H1 (cell line): ENCODE results near the gene PREB. TPM values are rescaled to one million over a fixed set of nuclear protein-coding genes. Genes with fewer than 3 reads are reported as not detected.

Source experiments
- CTCF ChIA-PET: fragments of 300-600 bp; sonication (Branson Sonifier 250); formaldehyde crosslinking; loops from one replicate; lab custom pipeline; 2021; ENCODE audit not compliant: partially characterized antibody; lab: Charles Lee
- POLR2A ChIA-PET: fragments of 300-600 bp; sonication (Branson Sonifier 250); formaldehyde crosslinking; loops from one replicate; lab custom pipeline; 2021; ENCODE audit warnings: inconsistent platforms; ENCODE audit not compliant: partially characterized antibody; lab: Charles Lee
- DNase-seq, 2 experiments: peaks; one replicate each; pipeline versions ENCODE4 v3.0.0 to v3.0.0-alpha.2; 2010 to 2022; ENCODE audit warnings: low spot score in 2 of 2, low read depth in 1 of 2, mixed read lengths in 1 of 2
- FAIRE-seq: peaks from 2 replicates; lab custom pipeline; 2011; peaks lifted over from hg19 to GRCh38; lab: Jason Lieb, UNC
- H2AFZ ChIP-seq: 2 replicates; pipeline ENCODE4 v1.8.1; 2012; ENCODE audit warnings: low read length, inconsistent platforms
- H2AK5ac ChIP-seq: 2 replicates; pipeline ENCODE4 v1.6.1; 2013; ENCODE audit warnings: low read depth, low read length
- H2BK120ac ChIP-seq: replicated peaks from 2 replicates; pipeline ENCODE3; 2013; ENCODE audit warnings: low read depth, low read length, inconsistent platforms
- H2BK12ac ChIP-seq: 2 replicates; pipeline ENCODE4 v1.6.1; 2013; ENCODE audit warnings: low read depth, low read length
- H2BK15ac ChIP-seq: 2 replicates; pipeline ENCODE4 v1.6.1; 2013; ENCODE audit warnings: low read length
- H2BK20ac ChIP-seq: 2 replicates; pipeline ENCODE4 v1.6.1; 2013; ENCODE audit warnings: low read length
- H2BK5ac ChIP-seq: 2 replicates; pipeline ENCODE4 v1.6.1; 2013; ENCODE audit warnings: low read depth, low read length
- H3K14ac ChIP-seq: 2 replicates; pipeline ENCODE4 v1.6.1; 2013; ENCODE audit warnings: inconsistent platforms; ENCODE audit not compliant: insufficient read length
- H3K18ac ChIP-seq: 2 replicates; pipeline ENCODE4 v1.6.1; 2013; ENCODE audit warnings: low read length; ENCODE audit errors: extremely low read depth
- H3K23ac ChIP-seq: 2 replicates; pipeline ENCODE4 v1.6.1; 2013; ENCODE audit warnings: inconsistent platforms; ENCODE audit not compliant: insufficient read length
- H3K23me2 ChIP-seq: 2 replicates; pipeline ENCODE4 v1.6.1; 2013; ENCODE audit warnings: low read depth, low read length
- H3K27ac ChIP-seq: 2 replicates; pipeline ENCODE4 v1.6.1; 2011; ENCODE audit warnings: low read depth, low read length, inconsistent platforms
- H3K27me3 ChIP-seq, 4 experiments: replicated peaks in 1 of 4; 1 replicate in 1 of 4; 2 replicates in 3 of 4; pipeline versions ENCODE4 v1.6.1 to v1.8.1; 2011 to 2013; ENCODE audit warnings: low read length in 3 of 4, mild to moderate bottlenecking in 3 of 4, inconsistent platforms in 2 of 4, mixed read lengths in 2 of 4, moderate library complexity in 1 of 4; ENCODE audit not compliant: control insufficient read depth in 3 of 4, insufficient read depth in 3 of 4; ENCODE audit errors: extremely low read depth in 1 of 4
- H3K36me3 ChIP-seq, 4 experiments: 2 replicates each; pipeline versions ENCODE4 v1.6.1 to v1.8.1; 2011 to 2013; ENCODE audit warnings: mild to moderate bottlenecking in 4 of 4, low read length in 3 of 4, moderate library complexity in 2 of 4, control low read depth in 1 of 4, inconsistent platforms in 1 of 4; ENCODE audit not compliant: insufficient read depth in 4 of 4, control insufficient read depth in 2 of 4
- H3K4ac ChIP-seq: replicated peaks from 2 replicates; pipeline ENCODE3; 2013; ENCODE audit warnings: low read length, low read depth, mixed read lengths, inconsistent platforms; ENCODE audit not compliant: insufficient read length
- H3K4me1 ChIP-seq, 4 experiments: replicated peaks in 1 of 4; 1 replicate in 1 of 4; 2 replicates in 3 of 4; pipeline versions ENCODE4 v1.6.1 to v1.8.1; 2011 to 2013; ENCODE audit warnings: low read length in 3 of 4, inconsistent platforms in 2 of 4, mixed read lengths in 1 of 4; ENCODE audit not compliant: insufficient read depth in 4 of 4, control insufficient read depth in 3 of 4
- H3K4me2 ChIP-seq, 2 experiments: 2 replicates each; pipeline versions ENCODE4 v1.6.1 to v1.8.1; 2011 to 2013; ENCODE audit warnings: low read depth in 2 of 2, low read length in 2 of 2, control low read depth in 1 of 2, inconsistent platforms in 1 of 2, mild to moderate bottlenecking in 1 of 2; ENCODE audit not compliant: insufficient read depth in 1 of 2
- H3K4me3 ChIP-seq, 4 experiments: fragments of 200-600, 300-600 bp in 1 of 4; sonication (generic), shearing (Covaris generic), sonication (Bioruptor Twin) in 1 of 4; 2 replicates each; pipeline versions ENCODE4 v1.5.1 to v1.8.1; 2011 to 2016; ENCODE audit warnings: low read length in 4 of 4, low read depth in 3 of 4, control low read depth in 2 of 4, inconsistent platforms in 2 of 4, mild to moderate bottlenecking in 2 of 4, mixed read lengths in 1 of 4, moderate library complexity in 1 of 4; ENCODE audit not compliant: insufficient read depth in 2 of 4; ENCODE audit errors: extremely low read depth in 1 of 4
- H3K56ac ChIP-seq: replicated peaks from 2 replicates; pipeline ENCODE3; 2013; ENCODE audit warnings: low read depth, mild to moderate bottlenecking, mixed read lengths, low read length, inconsistent platforms; ENCODE audit not compliant: insufficient read length
- H3K79me1 ChIP-seq: 2 replicates; pipeline ENCODE4 v1.6.1; 2013; ENCODE audit warnings: low read depth, low read length, control low read depth
- H3K79me2 ChIP-seq, 2 experiments: 2 replicates each; pipeline versions ENCODE4 v1.6.1 to v1.8.1; 2012 to 2013; ENCODE audit warnings: low read length in 2 of 2, mild to moderate bottlenecking in 2 of 2, inconsistent platforms in 1 of 2; ENCODE audit not compliant: insufficient read depth in 2 of 2, control insufficient read depth in 1 of 2
- H3K9ac ChIP-seq, 4 experiments: replicated peaks in 1 of 4; 1 replicate in 1 of 4; 2 replicates in 3 of 4; pipeline versions ENCODE4 v1.6.1 to v1.8.1; 2011 to 2013; ENCODE audit warnings: low read depth in 3 of 4, low read length in 3 of 4, control low read depth in 2 of 4, mild to moderate bottlenecking in 2 of 4, moderate library complexity in 2 of 4, inconsistent platforms in 1 of 4; ENCODE audit errors: extremely low read depth in 1 of 4
- H3K9me3 ChIP-seq, 2 experiments: 2 replicates each; pipeline versions ENCODE4 v1.6.1 to v1.8.1; 2012 to 2013; ENCODE audit warnings: mild to moderate bottlenecking in 2 of 2, moderate library complexity in 2 of 2, control low read depth in 1 of 2, inconsistent platforms in 1 of 2, low read depth in 1 of 2, low read length in 1 of 2, mixed read lengths in 1 of 2; ENCODE audit not compliant: insufficient read depth in 2 of 2
- H4K20me1 ChIP-seq, 2 experiments: replicated peaks in 1 of 2; 2 replicates each; pipeline versions ENCODE3 to v1.8.1; 2011 to 2013; ENCODE audit warnings: inconsistent platforms in 2 of 2, low read length in 2 of 2, mild to moderate bottlenecking in 1 of 2; ENCODE audit not compliant: insufficient read depth in 2 of 2, control insufficient read depth in 1 of 2
- H4K5ac ChIP-seq: 2 replicates; pipeline ENCODE4 v1.6.1; 2013; ENCODE audit warnings: low read length, low read depth, mixed read lengths, inconsistent platforms; ENCODE audit not compliant: insufficient read length
- H4K8ac ChIP-seq: 2 replicates; pipeline ENCODE4 v1.8.0; 2013; ENCODE audit warnings: mild to moderate bottlenecking, moderate library complexity, low read length, inconsistent platforms; ENCODE audit not compliant: insufficient read depth; ENCODE audit errors: extremely low read depth
- H4K91ac ChIP-seq: replicated peaks from 2 replicates; pipeline ENCODE3; 2013; ENCODE audit warnings: low read length, mixed read lengths, inconsistent platforms; ENCODE audit not compliant: insufficient read length
- ATF2 ChIP-seq: IDR thresholded peaks from 2 replicates; pipeline ENCODE4 v1.6.1; 2012; ENCODE audit warnings: low read length, inconsistent platforms
- HDAC6 ChIP-seq: IDR thresholded peaks from one replicate; pipeline ENCODE4 v1.7.1; 2012; ENCODE audit warnings: low read depth, mild to moderate bottlenecking, inconsistent platforms, low read length, moderate library complexity
- MAFK ChIP-seq: IDR thresholded peaks from 2 replicates; pipeline ENCODE4 v1.6.1; 2012; ENCODE audit warnings: low read depth, mild to moderate bottlenecking, improper control_type of control experiment, low read length
- NANOG ChIP-seq: IDR thresholded peaks from 2 replicates; pipeline ENCODE4 v1.6.1; 2011; ENCODE audit warnings: low read length, low read depth, mild to moderate bottlenecking, inconsistent platforms; ENCODE audit not compliant: insufficient read depth, poor library complexity, severe bottlenecking
- SAP30 ChIP-seq: fragments of 300-600 bp; sonication (generic); IDR thresholded peaks from 2 replicates; pipeline ENCODE4 v1.7.1; 2012; ENCODE audit warnings: low read length, moderate library complexity, mild to moderate bottlenecking, inconsistent platforms; ENCODE audit not compliant: insufficient read depth, insufficient replicate concordance
- TCF12 ChIP-seq: IDR thresholded peaks from 2 replicates; pipeline ENCODE4 v1.6.1; 2011; ENCODE audit warnings: low read depth, mild to moderate bottlenecking, low read length
- WGBS, 2 experiments: shearing (Covaris generic) in 1 of 2; methylation state at CpG; one replicate each; pipeline versions ENCODE4 v1.1.6 to v1.1.7; 2013 to 2015; ENCODE audit warnings: low lambda C conversion rate in 2 of 2, mixed read lengths in 2 of 2, inconsistent platforms in 1 of 2, low coverage in 1 of 2, missing lambda C conversion rate in 1 of 2; ENCODE audit not compliant: insufficient replicate concordance in 2 of 2, insufficient coverage in 1 of 2, insufficient read length in 1 of 2; ENCODE audit errors: extremely low coverage in 1 of 2, missing lambda C conversion rate in 1 of 2; 5-methylcytosine and 5-hydroxymethylcytosine counted together
- polyA plus RNA-seq, 7 experiments: library from polyadenylated mRNA; depleted of rRNA in 3 of 7; stranded (reverse) in 5 of 7; unstranded in 2 of 7; fragments of >200 nt in 5 of 7; fragments of 200-250 nt in 2 of 7; gene quantifications; 1 replicate in 5 of 7; 2 replicates in 1 of 7; 4 replicates in 1 of 7; pipeline versions ENCODE4 v1.2.1 to v1.2.3, GENCODE V29; 2011 to 2013; ENCODE audit warnings: missing spikeins in 2 of 7, mixed read lengths in 2 of 7
- total RNA-seq: library from RNA; stranded (reverse); fragmentation: NEBNext Ultra II Directional; extraction: Animal tissue kit (Norgen Biotek cat#: 25700); gene quantifications from 2 replicates; pipeline ENCODE4 v1.2.1, GENCODE V29; 2021
- TF ChIP-seq, protein P1 (sequence below): IDR thresholded peaks from 2 replicates; pipeline ENCODE4 v1.6.1; 2011; ENCODE audit warnings: low read length, improper control_type of control experiment

Gene PREB
- total and polyA plus RNA-seq, 2 of the 8 experiments (the other 6 are each of a cell fraction or from before 2014, with no cell fraction given) = 54.1 to 72.2 TPM

- H3K27me3 ChIP-seq = no peaks in the 10 kb centered on the region
- no peak for DNase-seq
- H4K20me1 ChIP-seq = peaks cover 1 to 6% of the 10 kb centered on the region in 2 experiments
- WGBS, 2 experiments = 87% methylated on average over 18 of the region's 25 CpGs; no CpG with 5 or more reads in 1 of the 2 experiments
- no peak overlapping the region for H2BK12ac ChIP-seq
- CTCF ChIA-PET = interaction anchor here (0.6 to 16.5 kb wide), 10 partner anchors 8 to 277 kb away, joined by 3 to 160 read pairs (median 4); partner anchors contain the start of gene AGBL5
- FAIRE-seq = no peak
- H3K18ac ChIP-seq = no peak overlapping the region
- no peak overlapping the region for H3K4ac ChIP-seq
- no peaks in the 10 kb centered on the region for H3K79me2 ChIP-seq
- no peak overlapping the region for H3K14ac ChIP-seq
- H2BK15ac ChIP-seq = no peak overlapping the region
- H4K5ac ChIP-seq = no peak overlapping the region
- no peak overlapping the region for H2AFZ ChIP-seq
- H3K27ac ChIP-seq = no peak overlapping the region
- POLR2A ChIA-PET = interaction anchor here (1.1 to 1.4 kb wide), 2 partner anchors 130 to 155 kb away, joined by 3 to 4 read pairs; no protein-coding TSS in a partner anchor
- H3K4me2 ChIP-seq = no peak overlapping the region
- peaks cover 0 to 8% (median 5%) of the 10 kb centered on the region in 4 experiments; a peak in 3 of 7 replicates for H3K4me1 ChIP-seq
- H2BK20ac ChIP-seq = no peak overlapping the region
- no peak overlapping the region for H2AK5ac ChIP-seq
- H4K8ac ChIP-seq = no peak overlapping the region
- no peak overlapping the region for H3K56ac ChIP-seq
- no peaks in the 10 kb centered on the region for H3K9me3 ChIP-seq
- H3K4me3 ChIP-seq = no peak overlapping the region
- no peak overlapping the region for H2BK120ac ChIP-seq
- H3K9ac ChIP-seq = no peak overlapping the region
- H4K91ac ChIP-seq = no peak overlapping the region
- H3K23me2 ChIP-seq = peaks cover 1% of the 10 kb centered on the region; the same call in 1 of the 2 replicates
- H2BK5ac ChIP-seq = no peak overlapping the region
- H3K23ac ChIP-seq = no peak overlapping the region
- no peaks in the 10 kb centered on the region for H3K36me3 ChIP-seq
- H3K79me1 ChIP-seq = no peaks in the 10 kb centered on the region; the same call in 1 of the 2 replicates
- TF ChIP-seq SAP30 (no peak), NANOG (no peak), MAFK (no peak), ATF2 (no peak), HDAC6 (no peak), TCF12 (no peak)
- TF ChIP-seq, protein P1, sequence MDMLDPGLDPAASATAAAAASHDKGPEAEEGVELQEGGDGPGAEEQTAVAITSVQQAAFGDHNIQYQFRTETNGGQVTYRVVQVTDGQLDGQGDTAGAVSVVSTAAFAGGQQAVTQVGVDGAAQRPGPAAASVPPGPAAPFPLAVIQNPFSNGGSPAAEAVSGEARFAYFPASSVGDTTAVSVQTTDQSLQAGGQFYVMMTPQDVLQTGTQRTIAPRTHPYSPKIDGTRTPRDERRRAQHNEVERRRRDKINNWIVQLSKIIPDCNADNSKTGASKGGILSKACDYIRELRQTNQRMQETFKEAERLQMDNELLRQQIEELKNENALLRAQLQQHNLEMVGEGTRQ = no peak
Observed at GRCh38 chr2:27091746-27092695, 42.4 kb downstream of the PREB start.
